Measurements from ENCODE around the gene NCOR1. TPM values are rescaled to one million over a fixed set of nuclear protein-coding genes. Genes with fewer than 3 reads are reported as not detected.

Gene NCOR1
- total and polyA plus RNA-seq, 10 of the 15 experiments (the other 5 are each of a cell fraction or from before 2014, with no cell fraction given): 34.5 to 135 (median 82.9) TPM

GRCh38 chr17:16073845-16074244, 141.5 kb downstream of the NCOR1 start (continued):
- TF ChIP-seq, protein P1, sequence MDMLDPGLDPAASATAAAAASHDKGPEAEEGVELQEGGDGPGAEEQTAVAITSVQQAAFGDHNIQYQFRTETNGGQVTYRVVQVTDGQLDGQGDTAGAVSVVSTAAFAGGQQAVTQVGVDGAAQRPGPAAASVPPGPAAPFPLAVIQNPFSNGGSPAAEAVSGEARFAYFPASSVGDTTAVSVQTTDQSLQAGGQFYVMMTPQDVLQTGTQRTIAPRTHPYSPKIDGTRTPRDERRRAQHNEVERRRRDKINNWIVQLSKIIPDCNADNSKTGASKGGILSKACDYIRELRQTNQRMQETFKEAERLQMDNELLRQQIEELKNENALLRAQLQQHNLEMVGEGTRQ (IDR thresholded peaks at IDR 0.05; ENCODE audit: borderline replicate concordance, low read depth, low read length): no peak
- no peak for TF ChIP-seq ZNF622 (IDR thresholded peaks at IDR 0.05)
- no peak for TF ChIP-seq NBN (IDR thresholded peaks at IDR 0.05)
- TF ChIP-seq BRCA1 (IDR thresholded peaks at IDR 0.05; ENCODE audit: low read depth, low read length): no peak
- TF ChIP-seq HSF1 (IDR thresholded peaks at IDR 0.05; ENCODE audit: low read depth, low read length): no peak
- TF ChIP-seq CHD2 (IDR thresholded peaks at IDR 0.05; ENCODE audit: borderline replicate concordance, low read depth, low read length): no peak
- no peak for TF ChIP-seq ZZZ3 (IDR thresholded peaks at IDR 0.05; ENCODE audit: control insufficient read depth, insufficient read length, low read depth)
- TF ChIP-seq, protein P2, sequence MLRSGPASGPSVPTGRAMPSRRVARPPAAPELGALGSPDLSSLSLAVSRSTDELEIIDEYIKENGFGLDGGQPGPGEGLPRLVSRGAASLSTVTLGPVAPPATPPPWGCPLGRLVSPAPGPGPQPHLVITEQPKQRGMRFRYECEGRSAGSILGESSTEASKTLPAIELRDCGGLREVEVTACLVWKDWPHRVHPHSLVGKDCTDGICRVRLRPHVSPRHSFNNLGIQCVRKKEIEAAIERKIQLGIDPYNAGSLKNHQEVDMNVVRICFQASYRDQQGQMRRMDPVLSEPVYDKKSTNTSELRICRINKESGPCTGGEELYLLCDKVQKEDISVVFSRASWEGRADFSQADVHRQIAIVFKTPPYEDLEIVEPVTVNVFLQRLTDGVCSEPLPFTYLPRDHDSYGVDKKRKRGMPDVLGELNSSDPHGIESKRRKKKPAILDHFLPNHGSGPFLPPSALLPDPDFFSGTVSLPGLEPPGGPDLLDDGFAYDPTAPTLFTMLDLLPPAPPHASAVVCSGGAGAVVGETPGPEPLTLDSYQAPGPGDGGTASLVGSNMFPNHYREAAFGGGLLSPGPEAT (IDR thresholded peaks at IDR 0.05; ENCODE audit: low read depth): no peak
- no peak for TF ChIP-seq POU2F2 (IDR thresholded peaks at IDR 0.05; ENCODE audit: borderline replicate concordance, low read depth, low read length)
- TF ChIP-seq BHLHE40 (IDR thresholded peaks at IDR 0.05; ENCODE audit: borderline replicate concordance in 1 of 2, low read depth in 2 of 2, low read length in 1 of 2): no peak
- no peak for TF ChIP-seq CBX3 (IDR thresholded peaks at IDR 0.05; ENCODE audit: borderline replicate concordance, low read depth)

All from GM12878 (cell line).